ENCODE measurements around the gene FXR1. TPM values are rescaled to one million over a fixed set of nuclear protein-coding genes. Genes with fewer than 3 reads are reported as not detected.
A peak's percentile ranks its signal among the peaks of the same experiment; 100 is the strongest.

FXR1 gene
- total and polyA plus RNA-seq, 2 of the 13 experiments (the other 11 are each of a cell fraction or from before 2014, with no cell fraction given), result 104 to 132 TPM

- TF ChIP-seq, protein P1, sequence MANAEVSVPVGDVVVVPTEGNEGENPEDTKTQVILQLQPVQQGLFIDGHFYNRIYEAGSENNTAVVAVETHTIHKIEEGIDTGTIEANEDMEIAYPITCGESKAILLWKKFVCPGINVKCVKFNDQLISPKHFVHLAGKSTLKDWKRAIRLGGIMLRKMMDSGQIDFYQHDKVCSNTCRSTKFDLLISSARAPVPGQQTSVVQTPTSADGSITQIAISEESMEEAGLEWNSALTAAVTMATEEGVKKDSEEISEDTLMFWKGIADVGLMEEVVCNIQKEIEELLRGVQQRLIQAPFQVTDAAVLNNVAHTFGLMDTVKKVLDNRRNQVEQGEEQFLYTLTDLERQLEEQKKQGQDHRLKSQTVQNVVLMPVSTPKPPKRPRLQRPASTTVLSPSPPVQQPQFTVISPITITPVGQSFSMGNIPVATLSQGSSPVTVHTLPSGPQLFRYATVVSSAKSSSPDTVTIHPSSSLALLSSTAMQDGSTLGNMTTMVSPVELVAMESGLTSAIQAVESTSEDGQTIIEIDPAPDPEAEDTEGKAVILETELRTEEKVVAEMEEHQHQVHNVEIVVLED (CRISPR knock-in tag; IDR thresholded peaks at IDR 0.05; ENCODE audit: borderline replicate concordance), result peak; percentile 87
- no peak for TF ChIP-seq ZNF841 (CRISPR knock-in tag; IDR thresholded peaks at IDR 0.05; ENCODE audit: borderline replicate concordance)
- no peak for TF ChIP-seq ZNF3 (CRISPR knock-in tag; IDR thresholded peaks at IDR 0.05)
- no peak for TF ChIP-seq NR2F1 (CRISPR knock-in tag; IDR thresholded peaks at IDR 0.05)
- no peak for TF ChIP-seq HMGA1 (CRISPR knock-in tag; conservative IDR thresholded peaks at IDR 0.05)
- TF ChIP-seq NONO (IDR thresholded peaks at IDR 0.05), result no peak
- peak; percentile 96 for TF ChIP-seq NONO (CRISPR knock-in tag; conservative IDR thresholded peaks at IDR 0.05)
- TF ChIP-seq SNAPC2 (CRISPR knock-in tag; IDR thresholded peaks at IDR 0.05), result no peak; the same call in 1 of the 2 replicates
- TF ChIP-seq ESRRA (CRISPR knock-in tag; IDR thresholded peaks at IDR 0.05; ENCODE audit: low read depth), result peak; percentile 80; the same call in 1 of the 2 replicates
- TF ChIP-seq XBP1 (CRISPR knock-in tag; IDR thresholded peaks at IDR 0.05), result peak; percentile 57; the same call in 1 of the 2 replicates
- TF ChIP-seq NR1H2 (CRISPR knock-in tag; IDR thresholded peaks at IDR 0.05; ENCODE audit: borderline replicate concordance, low read depth), result peak; percentile 23; the same call in 1 of the 2 replicates
- no peak for TF ChIP-seq SP140L (CRISPR knock-in tag; IDR thresholded peaks at IDR 0.05; ENCODE audit: borderline replicate concordance)
- TF ChIP-seq, protein P2, sequence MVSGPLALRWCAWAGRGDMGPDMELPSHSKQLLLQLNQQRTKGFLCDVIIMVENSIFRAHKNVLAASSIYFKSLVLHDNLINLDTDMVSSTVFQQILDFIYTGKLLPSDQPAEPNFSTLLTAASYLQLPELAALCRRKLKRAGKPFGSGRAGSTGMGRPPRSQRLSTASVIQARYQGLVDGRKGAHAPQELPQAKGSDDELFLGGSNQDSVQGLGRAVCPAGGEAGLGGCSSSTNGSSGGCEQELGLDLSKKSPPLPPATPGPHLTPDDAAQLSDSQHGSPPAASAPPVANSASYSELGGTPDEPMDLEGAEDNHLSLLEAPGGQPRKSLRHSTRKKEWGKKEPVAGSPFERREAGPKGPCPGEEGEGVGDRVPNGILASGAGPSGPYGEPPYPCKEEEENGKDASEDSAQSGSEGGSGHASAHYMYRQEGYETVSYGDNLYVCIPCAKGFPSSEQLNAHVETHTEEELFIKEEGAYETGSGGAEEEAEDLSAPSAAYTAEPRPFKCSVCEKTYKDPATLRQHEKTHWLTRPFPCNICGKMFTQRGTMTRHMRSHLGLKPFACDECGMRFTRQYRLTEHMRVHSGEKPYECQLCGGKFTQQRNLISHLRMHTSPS (CRISPR knock-in tag; IDR thresholded peaks at IDR 0.05; ENCODE audit: low read depth), result 0 out of 2 replicates have a peak, but pooled peaks have one; percentile 15
- TF ChIP-seq, protein P3, sequence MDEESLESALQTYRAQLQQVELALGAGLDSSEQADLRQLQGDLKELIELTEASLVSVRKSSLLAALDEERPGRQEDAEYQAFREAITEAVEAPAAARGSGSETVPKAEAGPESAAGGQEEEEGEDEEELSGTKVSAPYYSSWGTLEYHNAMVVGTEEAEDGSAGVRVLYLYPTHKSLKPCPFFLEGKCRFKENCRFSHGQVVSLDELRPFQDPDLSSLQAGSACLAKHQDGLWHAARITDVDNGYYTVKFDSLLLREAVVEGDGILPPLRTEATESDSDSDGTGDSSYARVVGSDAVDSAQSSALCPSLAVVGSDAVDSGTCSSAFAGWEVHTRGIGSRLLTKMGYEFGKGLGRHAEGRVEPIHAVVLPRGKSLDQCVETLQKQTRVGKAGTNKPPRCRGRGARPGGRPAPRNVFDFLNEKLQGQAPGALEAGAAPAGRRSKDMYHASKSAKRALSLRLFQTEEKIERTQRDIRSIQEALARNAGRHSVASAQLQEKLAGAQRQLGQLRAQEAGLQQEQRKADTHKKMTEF (CRISPR knock-in tag; IDR thresholded peaks at IDR 0.05), result 0 out of 2 replicates have a peak, but pooled peaks have one; percentile 68
- TF ChIP-seq ZBTB1 (CRISPR knock-in tag; IDR thresholded peaks at IDR 0.05; ENCODE audit: borderline replicate concordance), result no peak
- no peak for TF ChIP-seq ATF7 (IDR thresholded peaks at IDR 0.05)
- peak; percentile 78; the same call in 1 of the 2 replicates for TF ChIP-seq ATF7 (CRISPR knock-in tag; IDR thresholded peaks at IDR 0.05)
- no peak for TF ChIP-seq MLX (CRISPR knock-in tag; IDR thresholded peaks at IDR 0.05)
Measured at GRCh38 chr3:180989291-180990163, 77.1 kb downstream of the FXR1 start, which contains the start of gene DNAJC19 (continued).
